ENCODE measurements around the gene FBXO40. TPM values are rescaled to one million over a fixed set of nuclear protein-coding genes. Genes with fewer than 3 reads are reported as not detected.

FBXO40 gene
- total and polyA plus RNA-seq, 2 experiments from 2014 or later, result not detected

DNA sequence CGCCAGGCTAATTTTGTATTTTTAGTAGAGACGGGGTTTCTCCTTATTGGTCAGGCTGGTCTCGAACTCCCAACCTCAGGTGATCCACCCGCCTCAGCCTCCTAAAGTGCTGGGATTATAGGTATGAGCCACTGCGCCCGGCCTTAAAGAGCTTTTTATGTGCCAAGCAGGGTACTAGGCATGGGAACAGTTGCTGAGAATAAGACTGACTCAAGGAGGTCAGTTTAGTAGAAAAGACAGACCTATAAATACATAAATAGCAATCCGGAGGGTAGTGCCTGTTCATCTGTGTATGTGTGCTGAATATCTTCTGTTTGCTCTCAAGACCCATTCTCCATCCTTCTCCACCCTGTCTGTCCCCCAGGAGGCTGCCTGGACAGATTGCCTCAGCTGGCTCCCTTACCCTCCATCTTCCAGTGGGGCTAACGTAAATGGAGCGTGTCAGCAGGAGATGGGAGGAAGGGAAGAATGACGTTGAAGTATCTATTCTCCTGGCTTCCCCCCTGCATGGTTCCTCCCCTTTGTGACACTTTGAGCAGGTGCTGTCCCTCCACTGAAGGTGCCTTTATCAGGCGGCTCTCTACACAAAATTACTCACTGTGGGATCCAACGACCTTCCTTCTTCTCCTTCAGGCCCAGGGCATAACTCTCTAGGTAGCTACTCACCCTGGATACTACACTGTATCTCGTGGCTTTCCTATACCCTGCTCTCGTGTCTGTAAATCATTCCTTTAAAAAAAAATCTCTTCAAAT lies 31.1 kb downstream of the FBXO40 start:
- no peak overlapping the region for H3K4me3 ChIP-seq
- WGBS (ENCODE audit: low lambda C conversion rate, missing lambda C conversion rate), result 81% methylated on average over 14 of the region's 14 CpGs
- no peak overlapping the region for H3K4me2 ChIP-seq
- H4K20me1 ChIP-seq (ENCODE audit: insufficient read depth, poor library complexity, severe bottlenecking), result no peaks in the 10 kb centered on the region
- H3K27me3 ChIP-seq, result no peaks in the 10 kb centered on the region
- no peak overlapping the region for H3K27ac ChIP-seq
- H3K9me2 ChIP-seq (replicated peaks; ENCODE audit: insufficient read depth), result no peaks in the 10 kb centered on the region
- no peak overlapping the region for H2AFZ ChIP-seq
- no peaks in the 10 kb centered on the region for H3K4me1 ChIP-seq (ENCODE audit: insufficient read depth)
- H3K79me2 ChIP-seq, result no peaks in the 10 kb centered on the region
- TF ChIP-seq EZH2phosphoT487 (IDR thresholded peaks at IDR 0.05; ENCODE audit: low read depth, severe bottlenecking, unreplicated experiment) (no peak), EZH2 (IDR thresholded peaks at IDR 0.05; ENCODE audit: borderline replicate concordance) (no peak)
- TF ChIP-seq, protein P1, sequence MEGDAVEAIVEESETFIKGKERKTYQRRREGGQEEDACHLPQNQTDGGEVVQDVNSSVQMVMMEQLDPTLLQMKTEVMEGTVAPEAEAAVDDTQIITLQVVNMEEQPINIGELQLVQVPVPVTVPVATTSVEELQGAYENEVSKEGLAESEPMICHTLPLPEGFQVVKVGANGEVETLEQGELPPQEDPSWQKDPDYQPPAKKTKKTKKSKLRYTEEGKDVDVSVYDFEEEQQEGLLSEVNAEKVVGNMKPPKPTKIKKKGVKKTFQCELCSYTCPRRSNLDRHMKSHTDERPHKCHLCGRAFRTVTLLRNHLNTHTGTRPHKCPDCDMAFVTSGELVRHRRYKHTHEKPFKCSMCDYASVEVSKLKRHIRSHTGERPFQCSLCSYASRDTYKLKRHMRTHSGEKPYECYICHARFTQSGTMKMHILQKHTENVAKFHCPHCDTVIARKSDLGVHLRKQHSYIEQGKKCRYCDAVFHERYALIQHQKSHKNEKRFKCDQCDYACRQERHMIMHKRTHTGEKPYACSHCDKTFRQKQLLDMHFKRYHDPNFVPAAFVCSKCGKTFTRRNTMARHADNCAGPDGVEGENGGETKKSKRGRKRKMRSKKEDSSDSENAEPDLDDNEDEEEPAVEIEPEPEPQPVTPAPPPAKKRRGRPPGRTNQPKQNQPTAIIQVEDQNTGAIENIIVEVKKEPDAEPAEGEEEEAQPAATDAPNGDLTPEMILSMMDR (IDR thresholded peaks at IDR 0.05; ENCODE audit: poor library complexity), result no peak
- DNase-seq (ENCODE audit: low spot score), result no peak
- H3K9me3 ChIP-seq (ENCODE audit: low read depth), result no peaks in the 10 kb centered on the region
- H3K36me3 ChIP-seq (replicated peaks; ENCODE audit: insufficient read depth, low read depth), result no peaks in the 10 kb centered on the region

DNA sequence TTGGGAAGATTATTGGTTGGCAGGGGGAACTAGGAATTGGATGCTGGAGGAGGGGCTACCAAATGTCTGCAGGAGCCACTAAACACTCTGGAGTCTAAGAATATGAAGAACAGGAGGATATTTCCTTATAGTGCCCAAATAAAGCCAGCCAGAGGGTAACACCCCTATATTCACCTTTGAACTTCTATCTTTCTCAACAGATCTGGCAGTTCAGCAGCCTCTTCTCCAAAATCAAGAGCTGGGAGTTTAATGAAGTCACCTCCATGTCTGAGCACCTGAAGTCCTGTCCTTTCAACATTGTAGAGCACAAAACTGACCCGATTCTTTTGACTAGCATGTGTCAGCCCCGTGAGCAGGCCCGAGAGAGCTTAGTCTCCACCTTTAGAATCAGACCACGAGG lies 33.3 kb downstream of the FBXO40 start:
- Histone ChIP-seq H4K20me1 (ENCODE audit: insufficient read depth, poor library complexity, severe bottlenecking) (no peaks in the 10 kb centered on the region), H3K27me3 (no peaks in the 10 kb centered on the region), H3K4me1 (ENCODE audit: insufficient read depth) (no peaks in the 10 kb centered on the region), H3K36me3 (replicated peaks; ENCODE audit: insufficient read depth, low read depth) (no peaks in the 10 kb centered on the region), H3K4me2 (no peak overlapping the region), H3K9me2 (replicated peaks; ENCODE audit: insufficient read depth) (no peaks in the 10 kb centered on the region), H3K27ac (no peak overlapping the region), H3K79me2 (no peaks in the 10 kb centered on the region), H2AFZ (no peak overlapping the region), H3K9me3 (ENCODE audit: low read depth) (no peaks in the 10 kb centered on the region), H3K4me3 (no peak overlapping the region)
- 91% methylated on average over 4 of the region's 4 CpGs for WGBS (ENCODE audit: low lambda C conversion rate, missing lambda C conversion rate)
- TF ChIP-seq EZH2 (IDR thresholded peaks at IDR 0.05; ENCODE audit: borderline replicate concordance), result no peak
- TF ChIP-seq, protein P1 (IDR thresholded peaks at IDR 0.05; ENCODE audit: poor library complexity), result no peak
- TF ChIP-seq EZH2phosphoT487 (IDR thresholded peaks at IDR 0.05; ENCODE audit: low read depth, severe bottlenecking, unreplicated experiment), result no peak
- no peak for DNase-seq (ENCODE audit: low spot score)

DNA sequence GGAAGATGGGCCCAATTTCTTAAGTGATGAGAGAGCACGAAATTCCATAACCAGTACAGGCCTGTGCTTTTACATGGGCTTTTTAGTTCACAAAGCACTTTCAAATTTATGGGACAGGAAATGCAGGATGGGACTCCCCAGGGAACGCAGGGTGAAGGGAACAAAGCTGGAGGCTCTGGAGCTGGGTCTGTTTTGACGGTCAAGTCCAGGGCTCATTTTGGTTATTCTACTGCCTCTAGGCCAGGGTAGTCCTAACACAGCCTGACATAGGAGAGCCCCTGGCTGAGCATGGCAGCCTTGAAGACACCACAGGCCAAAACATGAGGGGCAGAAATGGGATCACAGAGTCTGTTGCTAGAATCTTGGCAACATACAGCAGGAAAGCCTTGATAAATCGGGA lies 34.0 kb downstream of the FBXO40 start:
- Histone ChIP-seq H3K9me2 (replicated peaks; ENCODE audit: insufficient read depth) (no peaks in the 10 kb centered on the region), H3K27me3 (no peaks in the 10 kb centered on the region), H3K27ac (no peak overlapping the region), H2AFZ (no peak overlapping the region), H3K4me3 (no peak overlapping the region), H3K4me1 (ENCODE audit: insufficient read depth) (no peaks in the 10 kb centered on the region), H3K9me3 (ENCODE audit: low read depth) (no peaks in the 10 kb centered on the region), H3K4me2 (no peak overlapping the region), H3K36me3 (replicated peaks; ENCODE audit: insufficient read depth, low read depth) (no peaks in the 10 kb centered on the region), H4K20me1 (ENCODE audit: insufficient read depth, poor library complexity, severe bottlenecking) (no peaks in the 10 kb centered on the region), H3K79me2 (no peaks in the 10 kb centered on the region)
- 86% methylated on average over 4 of the region's 4 CpGs for WGBS (ENCODE audit: low lambda C conversion rate, missing lambda C conversion rate)
- TF ChIP-seq, protein P1 (IDR thresholded peaks at IDR 0.05; ENCODE audit: poor library complexity), result no peak
- no peak for DNase-seq (ENCODE audit: low spot score)

Data from hepatocyte (in vitro differentiated cells).